Measurements from ENCODE around the gene SLC26A8. TPM values are rescaled to one million over a fixed set of nuclear protein-coding genes. Genes with fewer than 3 reads are reported as not detected.

The SLC26A8 gene
- total and polyA plus RNA-seq, 2 of the 13 experiments (the other 11 are each of a cell fraction or from before 2014, with no cell fraction given): 0.46 TPM; not detected in 1

GRCh38 chr6:36063318-36064060 is 39.0 kb upstream of the SLC26A8 start (continued):
- TF ChIP-seq ZFP37 (CRISPR knock-in tag; IDR thresholded peaks at IDR 0.05; ENCODE audit: borderline replicate concordance) (no peak), TBX2 (CRISPR knock-in tag; IDR thresholded peaks at IDR 0.05; ENCODE audit: borderline replicate concordance) (peak; percentile 77; the same call in 1 of the 2 replicates), SOX5 (CRISPR knock-in tag; IDR thresholded peaks at IDR 0.05; ENCODE audit: borderline replicate concordance) (peak; percentile 80), MTA3 (CRISPR knock-in tag; IDR thresholded peaks at IDR 0.05) (no peak), SIX1 (CRISPR knock-in tag; IDR thresholded peaks at IDR 0.05; ENCODE audit: borderline replicate concordance) (peak; percentile 66), ZSCAN12 (CRISPR knock-in tag; IDR thresholded peaks at IDR 0.05) (no peak), NCOA2 (CRISPR knock-in tag; IDR thresholded peaks at IDR 0.05) (peak; percentile 77), FOSL2 (CRISPR knock-in tag; IDR thresholded peaks at IDR 0.05) (peak; percentile 56; the same call in 1 of the 2 replicates), MLX (CRISPR knock-in tag; IDR thresholded peaks at IDR 0.05) (no peak), HNF1B (CRISPR knock-in tag; IDR thresholded peaks at IDR 0.05) (no peak), ZFYVE20 (CRISPR knock-in tag; IDR thresholded peaks at IDR 0.05; ENCODE audit: borderline replicate concordance, low read depth) (no peak), RFXANK (CRISPR knock-in tag; IDR thresholded peaks at IDR 0.05) (no peak), MIER3 (CRISPR knock-in tag; IDR thresholded peaks at IDR 0.05; ENCODE audit: borderline replicate concordance) (peak; percentile 68; the same call in 1 of the 2 replicates), SNAPC5 (CRISPR knock-in tag; IDR thresholded peaks at IDR 0.05; ENCODE audit: borderline replicate concordance) (no peak), HDAC1 (CRISPR knock-in tag; IDR thresholded peaks at IDR 0.05) (peak; percentile 71; the same call in 1 of the 2 replicates), GATAD2A (CRISPR knock-in tag; IDR thresholded peaks at IDR 0.05) (peak; percentile 89), ZNF142 (CRISPR knock-in tag; IDR thresholded peaks at IDR 0.05) (no peak), SMC3 (IDR thresholded peaks at IDR 0.05; ENCODE audit: low read length) (peak; percentile 41; the same call in 1 of the 2 replicates), ZNF572 (CRISPR knock-in tag; IDR thresholded peaks at IDR 0.05) (no peak), RFX5 (IDR thresholded peaks at IDR 0.05; ENCODE audit: low read depth, low read length) (no peak), ZNF382 (CRISPR knock-in tag; IDR thresholded peaks at IDR 0.05; ENCODE audit: borderline replicate concordance) (no peak), ZNF598 (CRISPR knock-in tag; IDR thresholded peaks at IDR 0.05; ENCODE audit: borderline replicate concordance) (no peak), KDM4B (CRISPR knock-in tag; IDR thresholded peaks at IDR 0.05) (no peak), CBX5 (CRISPR knock-in tag; IDR thresholded peaks at IDR 0.05; ENCODE audit: borderline replicate concordance) (peak; percentile 59; the same call in 1 of the 2 replicates)
